ENCODE results near the gene DNASE2.

DNA sequence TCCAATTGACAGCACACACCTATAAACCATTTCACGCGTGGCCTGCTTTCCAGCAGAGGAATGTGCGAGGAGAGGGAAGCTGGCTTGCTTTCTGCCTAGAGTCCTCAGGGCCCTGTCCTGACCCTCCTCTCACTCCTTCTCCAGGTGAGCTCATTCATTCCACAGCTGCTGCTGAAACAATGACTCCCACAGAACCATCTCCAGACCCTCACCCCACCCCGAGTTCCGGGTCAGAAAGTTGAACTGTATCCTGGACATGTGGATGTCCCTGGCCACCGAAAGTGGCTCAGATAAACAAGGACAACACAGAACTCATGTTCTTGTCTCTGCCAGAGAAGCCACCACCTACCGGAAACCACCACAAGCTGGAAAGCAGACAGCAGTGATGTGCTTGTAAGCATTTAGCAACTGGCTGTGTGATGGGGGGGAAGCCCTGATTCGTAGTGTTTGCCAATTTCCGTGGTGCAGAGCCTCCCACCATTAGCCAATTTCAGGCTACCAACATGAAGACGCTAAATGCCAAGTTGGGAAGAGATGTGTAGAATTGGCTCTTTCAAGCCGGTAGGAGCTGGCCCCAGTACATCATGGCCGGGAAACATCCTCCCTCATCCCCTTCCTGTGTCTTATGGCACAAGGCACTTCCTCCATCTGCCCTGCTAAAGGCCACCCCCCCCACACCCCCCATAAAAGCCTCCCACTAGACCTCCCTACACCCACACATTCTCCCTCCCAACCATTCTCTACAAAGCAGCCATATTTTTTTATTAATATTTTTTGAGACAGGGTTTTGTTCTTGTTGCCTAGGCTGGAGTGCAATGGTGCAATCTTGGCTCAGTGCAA, 32.8 kb upstream of the DNASE2 start:
- TF ChIP-seq, protein P1, sequence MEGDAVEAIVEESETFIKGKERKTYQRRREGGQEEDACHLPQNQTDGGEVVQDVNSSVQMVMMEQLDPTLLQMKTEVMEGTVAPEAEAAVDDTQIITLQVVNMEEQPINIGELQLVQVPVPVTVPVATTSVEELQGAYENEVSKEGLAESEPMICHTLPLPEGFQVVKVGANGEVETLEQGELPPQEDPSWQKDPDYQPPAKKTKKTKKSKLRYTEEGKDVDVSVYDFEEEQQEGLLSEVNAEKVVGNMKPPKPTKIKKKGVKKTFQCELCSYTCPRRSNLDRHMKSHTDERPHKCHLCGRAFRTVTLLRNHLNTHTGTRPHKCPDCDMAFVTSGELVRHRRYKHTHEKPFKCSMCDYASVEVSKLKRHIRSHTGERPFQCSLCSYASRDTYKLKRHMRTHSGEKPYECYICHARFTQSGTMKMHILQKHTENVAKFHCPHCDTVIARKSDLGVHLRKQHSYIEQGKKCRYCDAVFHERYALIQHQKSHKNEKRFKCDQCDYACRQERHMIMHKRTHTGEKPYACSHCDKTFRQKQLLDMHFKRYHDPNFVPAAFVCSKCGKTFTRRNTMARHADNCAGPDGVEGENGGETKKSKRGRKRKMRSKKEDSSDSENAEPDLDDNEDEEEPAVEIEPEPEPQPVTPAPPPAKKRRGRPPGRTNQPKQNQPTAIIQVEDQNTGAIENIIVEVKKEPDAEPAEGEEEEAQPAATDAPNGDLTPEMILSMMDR (conservative IDR thresholded peaks at IDR 0.05; ENCODE audit: low read depth, low read length): no peak
- no peak for TF ChIP-seq EZH2 (IDR thresholded peaks at IDR 0.05; ENCODE audit: borderline replicate concordance, low read depth, low read length, poor library complexity, severe bottlenecking)

Measured in A673 (cell line).